Activated T-cell treated with anti-CD3 and anti-CD28 coated beads for 4 hours (primary cell): ENCODE results near the gene BMPR1A.

Experiments
- DNase-seq: peaks from one replicate; pipeline ENCODE4 v3.0.0-alpha.2; 2020

The BMPR1A gene

GRCh38 chr10:86958116-86958900, 201.9 kb downstream of the BMPR1A start, which contains the start of gene SNCG:
SNCG (plus strand) TSS chr10:86958599; CDS start chr10:86958698, 99 bp downstream.
- DNase-seq, result no peak

GRCh38 chr10:86958901-86959736, 202.7 kb downstream of the BMPR1A start:
- DNase-seq, result no peak

- DNase-seq, result no peak
These were observed 203.3 kb downstream of the BMPR1A start for GRCh38 chr10:86959737-86960002.

GRCh38 chr10:86960003-86960862, 203.8 kb downstream of the BMPR1A start:
- DNase-seq, result no peak

- DNase-seq, result no peak
These were observed 204.5 kb downstream of the BMPR1A start for GRCh38 chr10:86960863-86961434.

GRCh38 chr10:86961481-86962091, 205.2 kb downstream of the BMPR1A start:
- DNase-seq, result no peak

- DNase-seq, result no peak
These were observed 205.9 kb downstream of the BMPR1A start for GRCh38 chr10:86962136-86962980.

GRCh38 chr10:86962981-86963310, 206.5 kb downstream of the BMPR1A start:
- no peak for DNase-seq

GRCh38 chr10:86963341-86963919, 207.0 kb downstream of the BMPR1A start:
- no peak for DNase-seq

- DNase-seq, result no peak
These were observed 207.8 kb downstream of the BMPR1A start for GRCh38 chr10:86964061-86964846.

GRCh38 chr10:86964847-86965190, 208.4 kb downstream of the BMPR1A start:
- DNase-seq, result no peak

GRCh38 chr10:86965986-86966654, 209.7 kb downstream of the BMPR1A start:
- DNase-seq, result no peak

GRCh38 chr10:86967481-86967941, 211.1 kb downstream of the BMPR1A start:
- DNase-seq, result no peak

- no peak for DNase-seq
These were observed 212.0 kb downstream of the BMPR1A start, which contains the start of gene ADIRF for GRCh38 chr10:86968271-86968993. ADIRF (plus strand) TSS chr10:86968482; CDS start chr10:86968545, 63 bp downstream.

GRCh38 chr10:86968994-86969355, 212.6 kb downstream of the BMPR1A start:
- no peak for DNase-seq

GRCh38 chr10:86969421-86970041, 213.1 kb downstream of the BMPR1A start:
- no peak for DNase-seq

GRCh38 chr10:86970162-86970981, 214.0 kb downstream of the BMPR1A start:
- no peak for DNase-seq

GRCh38 chr10:86970982-86971231, 214.5 kb downstream of the BMPR1A start:
- DNase-seq, result no peak
